Common myeloid progenitor, CD34-positive (primary cell): Measurements from ENCODE around the gene METTL8. TPM values are rescaled to one million over a fixed set of nuclear protein-coding genes. Genes with fewer than 3 reads are reported as not detected.

Experiments used
- CTCF ChIA-PET: fragments of 350-600 bp; sonication (Branson Sonifier 250); formaldehyde crosslinking; loops from one replicate; lab custom pipeline; 2021; ENCODE audit warnings: antibody characterized with exemption; lab: Charles Lee
- POLR2A ChIA-PET: fragments of 350-600 bp; sonication (Branson Sonifier 250); formaldehyde crosslinking; loops from one replicate; lab custom pipeline; 2021; ENCODE audit warnings: antibody characterized with exemption; lab: Charles Lee
- DNase-seq, 3 donors: peaks; one replicate each; pipeline versions ENCODE4 v3.0.0 to v3.0.0-alpha.2; 2013
- H3K27ac ChIP-seq, 2 experiments: 1 replicate in 1 of 2; 2 replicates in 1 of 2; pipeline ENCODE4 v1.7.0; 2013; ENCODE audit warnings: inconsistent platforms in 2 of 2, low read length in 2 of 2, mild to moderate bottlenecking in 2 of 2, low read depth in 1 of 2, moderate library complexity in 1 of 2; ENCODE audit not compliant: severe bottlenecking in 2 of 2, insufficient read depth in 1 of 2, poor library complexity in 1 of 2
- H3K27me3 ChIP-seq, 5 experiments: replicated peaks in 2 of 5; 1 replicate in 3 of 5; 2 replicates in 2 of 5; pipeline versions ENCODE4 v1.6.1 to v1.7.0; 2013; ENCODE audit warnings: low read length in 4 of 5, mild to moderate bottlenecking in 2 of 5, moderate library complexity in 2 of 5, inconsistent platforms in 1 of 5; ENCODE audit not compliant: insufficient read depth in 5 of 5, control insufficient read depth in 4 of 5
- H3K36me3 ChIP-seq, 4 experiments: 1 replicate in 2 of 4; 2 replicates in 2 of 4; pipeline versions ENCODE4 v1.6.1 to v1.7.0; 2013; ENCODE audit warnings: low read length in 3 of 4, control low read depth in 1 of 4, mild to moderate bottlenecking in 1 of 4; ENCODE audit not compliant: control insufficient read depth in 4 of 4, insufficient read depth in 4 of 4
- H3K4me1 ChIP-seq, 4 experiments: 1 replicate in 3 of 4; 2 replicates in 1 of 4; pipeline versions ENCODE4 v1.6.1 to v1.7.1; 2013; ENCODE audit warnings: low read length in 3 of 4, mild to moderate bottlenecking in 3 of 4, control low read depth in 1 of 4, inconsistent platforms in 1 of 4, moderate library complexity in 1 of 4; ENCODE audit not compliant: control insufficient read depth in 4 of 4, insufficient read depth in 4 of 4; ENCODE audit errors: control extremely low read depth in 1 of 4
- H3K4me3 ChIP-seq, 7 experiments: 1 replicate in 4 of 7; 2 replicates in 3 of 7; pipeline versions ENCODE4 v1.5.1 to v1.7.0; 2013; ENCODE audit warnings: mild to moderate bottlenecking in 7 of 7, low read length in 6 of 7, moderate library complexity in 6 of 7, inconsistent platforms in 2 of 7, low read depth in 2 of 7, control low read depth in 1 of 7; ENCODE audit not compliant: insufficient read depth in 4 of 7, control insufficient read depth in 1 of 7; ENCODE audit errors: extremely low read depth in 1 of 7
- H3K9me3 ChIP-seq, 5 experiments: 1 replicate in 4 of 5; 2 replicates in 1 of 5; pipeline versions ENCODE4 v1.6.1 to v1.7.1; 2013; ENCODE audit warnings: low read length in 4 of 5, mild to moderate bottlenecking in 2 of 5, inconsistent platforms in 1 of 5, low read depth in 1 of 5, moderate library complexity in 1 of 5; ENCODE audit not compliant: control insufficient read depth in 4 of 5, insufficient read depth in 2 of 5; ENCODE audit errors: control extremely low read depth in 1 of 5
- WGBS: methylation state at CpG from one replicate; pipeline ENCODE4 v1.1.5; 2013; ENCODE audit not compliant: insufficient coverage; 5-methylcytosine and 5-hydroxymethylcytosine counted together
- polyA plus RNA-seq: library from polyadenylated mRNA; unstranded; fragments of 120-200 nt; gene quantifications from one replicate; pipeline ENCODE4 v1.2.1, GENCODE V29; 2013

Gene METTL8
- 18.4 TPM for polyA plus RNA-seq

GRCh38 chr2:171433763-171434012 is at the start of gene METTL8:
Gene METTL8, minus strand, starts transcription at chr2:171433990. Its CDS starts 41,805 bp downstream, at chr2:171392185.
- Histone ChIP-seq H3K36me3 (peaks cover 4 to 31% (median 16%) of the 10 kb centered on the region in 4 experiments), H3K4me1 (peaks cover 8 to 25% (median 15%) of the 10 kb centered on the region in 4 experiments), H3K27me3 (no peaks in the 10 kb centered on the region), H3K4me3 (peak within 1 kb of the TSS; percentile 77 to 91 (median 83)), H3K27ac (peak within 1 kb of the TSS; percentile 70 to 89), H3K9me3 (peaks cover 0 to 23% (median 6%) of the 10 kb centered on the region in 5 experiments)
- ChIA-PET CTCF (interaction anchor here (1.0 to 1.3 kb wide), 3 partner anchors 13 to 467 kb away, joined by 3 to 5 read pairs (median 3); no protein-coding TSS in a partner anchor), POLR2A (interaction anchor here (0.6 to 1.3 kb wide), 4 partner anchors 88 to 417 kb away, joined by 3 to 4 read pairs (median 3); partner anchors contain the start of gene CYBRD1)
- 1% methylated on average over 15 of the region's 15 CpGs for WGBS
- DNase-seq: no peak

- Histone ChIP-seq H3K9me3 (no peaks in the 10 kb centered on the region), H3K27ac (no peak overlapping the region), H3K4me3 (no peak overlapping the region), H3K36me3 (peaks cover 5 to 40% (median 22%) of the 10 kb centered on the region in 4 experiments), H3K27me3 (no peaks in the 10 kb centered on the region), H3K4me1 (peaks cover 0 to 8% (median 0%) of the 10 kb centered on the region in 4 experiments)
- ChIA-PET POLR2A (no interaction called here), CTCF (interaction anchor here (1.1 kb wide), 1 partner anchor 41 kb away, joined by 3 read pairs; no protein-coding TSS in a partner anchor)
- DNase-seq: no peak
- WGBS: 93% methylated on average over 2 of the region's 3 CpGs
These were observed 49.1 kb upstream of the METTL8 start for GRCh38 chr2:171482877-171483276.

- DNase-seq: no peak
- H3K4me3 ChIP-seq: no peak overlapping the region
- peaks cover 9 to 42% (median 26%) of the 10 kb centered on the region in 4 experiments for H3K36me3 ChIP-seq
- ChIA-PET CTCF (interaction anchor here (1.1 kb wide), 1 partner anchor 41 kb away, joined by 3 read pairs; no protein-coding TSS in a partner anchor), POLR2A (no interaction called here)
- H3K27ac ChIP-seq: no peak overlapping the region
- H3K9me3 ChIP-seq: no peaks in the 10 kb centered on the region
- peaks cover 0 to 8% (median 0%) of the 10 kb centered on the region in 4 experiments for H3K4me1 ChIP-seq
- H3K27me3 ChIP-seq: no peaks in the 10 kb centered on the region
These were observed 48.5 kb upstream of the METTL8 start for GRCh38 chr2:171482308-171482707.

- no CpG with 5 or more reads among the region's 1 CpG for WGBS
- Histone ChIP-seq H3K9me3 (no peaks in the 10 kb centered on the region), H3K4me3 (no peak overlapping the region), H3K36me3 (peaks cover 7 to 42% (median 31%) of the 10 kb centered on the region in 4 experiments), H3K27me3 (no peaks in the 10 kb centered on the region), H3K4me1 (peaks cover 0 to 8% (median 0%) of the 10 kb centered on the region in 4 experiments), H3K27ac (no peak overlapping the region)
- ChIA-PET CTCF (no interaction called here), POLR2A (no interaction called here)
- DNase-seq: no peak
These were observed 47.1 kb upstream of the METTL8 start for GRCh38 chr2:171480908-171481307.

GRCh38 chr2:171479154-171479814 is 45.5 kb upstream of the METTL8 start:
- H3K36me3 ChIP-seq: peaks cover 15 to 54% (median 36%) of the 10 kb centered on the region in 4 experiments
- H3K4me3 ChIP-seq: no peak overlapping the region
- H3K4me1 ChIP-seq: peaks cover 0 to 8% (median 0%) of the 10 kb centered on the region in 4 experiments
- no peaks in the 10 kb centered on the region for H3K9me3 ChIP-seq
- H3K27me3 ChIP-seq: no peaks in the 10 kb centered on the region
- no peak for DNase-seq
- 90% methylated on average over 3 of the region's 3 CpGs for WGBS
- POLR2A ChIA-PET: no interaction called here
- CTCF ChIA-PET: no interaction called here
- no peak overlapping the region for H3K27ac ChIP-seq

GRCh38 chr2:171478345-171478744 is 44.6 kb upstream of the METTL8 start:
- Histone ChIP-seq H3K27ac (no peak overlapping the region), H3K4me1 (peaks cover 0 to 8% (median 0%) of the 10 kb centered on the region in 4 experiments), H3K4me3 (no peak overlapping the region), H3K9me3 (no peaks in the 10 kb centered on the region), H3K36me3 (peaks cover 17 to 60% (median 42%) of the 10 kb centered on the region in 4 experiments), H3K27me3 (no peaks in the 10 kb centered on the region)
- ChIA-PET POLR2A (no interaction called here), CTCF (interaction anchor here (0.6 kb wide), 1 partner anchor 521 kb away, joined by 3 read pairs; no protein-coding TSS in a partner anchor)
- no peak for DNase-seq
- no CpG with 5 or more reads among the region's 1 CpG for WGBS

GRCh38 chr2:171475979-171476378 is 42.2 kb upstream of the METTL8 start:
- POLR2A ChIA-PET: no interaction called here
- no CpG with 5 or more reads among the region's 1 CpG for WGBS
- no peaks in the 10 kb centered on the region for H3K4me1 ChIP-seq
- CTCF ChIA-PET: interaction anchor here (1.0 kb wide), 1 partner anchor 12 kb away, joined by 3 read pairs; no protein-coding TSS in a partner anchor
- no peak overlapping the region for H3K4me3 ChIP-seq
- peaks cover 17 to 51% (median 36%) of the 10 kb centered on the region in 4 experiments for H3K36me3 ChIP-seq
- H3K27me3 ChIP-seq: no peaks in the 10 kb centered on the region
- H3K27ac ChIP-seq: no peak overlapping the region
- no peaks in the 10 kb centered on the region for H3K9me3 ChIP-seq
- no peak for DNase-seq
